OCI-LY1 (cell line): Measurements from ENCODE around the gene RELA.

Experiments used
- CTCF ChIP-seq: fragments of 200-600 bp; sonication (generic), shearing (Covaris generic); IDR thresholded peaks from 2 replicates; pipeline ENCODE4 v1.5.1; 2017; ENCODE audit warnings: mild to moderate bottlenecking, antibody characterized with exemption, low read length, moderate library complexity, mixed read lengths
- EZH2 ChIP-seq: fragments of 200-600 bp; sonication (generic), shearing (Covaris generic); IDR thresholded peaks from 2 replicates; pipeline ENCODE4 v1.8.0; 2017; ENCODE audit warnings: borderline replicate concordance, mixed run types, mild to moderate bottlenecking, antibody characterized with exemption, low read length, moderate library complexity, mixed read lengths

- no peak for TF ChIP-seq CTCF
- TF ChIP-seq EZH2, result no peak
Observed at GRCh38 chr11:65698205-65698604, 35.5 kb upstream of the RELA start.
